PC-9 (cell line): ENCODE data around the gene GRIP1. TPM values are rescaled to one million over a fixed set of nuclear protein-coding genes. Genes with fewer than 3 reads are reported as not detected.

Experiments
- BruUV-seq: library from RNA; stranded (reverse); fragments of 400-500 nt; replicated peaks from 2 replicates; lab custom pipeline; 2021; lab: Mats Ljungman, UMichigan
- CTCF ChIA-PET: fragments of 300-600 bp; sonication (Branson Sonifier 250); formaldehyde crosslinking; loops from one replicate; lab custom pipeline; 2022; ENCODE audit warnings: antibody characterized with exemption; lab: Charles Lee
- POLR2A ChIA-PET: fragments of 300-600 bp; sonication (Branson Sonifier 250); formaldehyde crosslinking; loops from one replicate; lab custom pipeline; 2022; ENCODE audit warnings: antibody characterized with exemption; ENCODE audit not compliant: unreplicated experiment; lab: Charles Lee
- DNase-seq, 2 experiments: peaks; one replicate each; pipeline versions ENCODE4 v3.0.0 to v3.0.0-alpha.2; 2015 to 2022; ENCODE audit warnings: mixed read lengths in 1 of 2
- H2AFZ ChIP-seq: fragments of 200-600 bp; sonication (generic); 2 replicates; pipeline ENCODE4 v1.8.1; 2017; ENCODE audit warnings: antibody characterized with exemption
- H3F3A ChIP-seq: fragments of 200-600 bp; sonication (generic); 2 replicates; pipeline ENCODE4 v1.8.1; 2017; ENCODE audit warnings: antibody characterized with exemption, mild to moderate bottlenecking, low read depth; ENCODE audit not compliant: insufficient read depth
- H3K27ac ChIP-seq: fragments of 200-600 bp; sonication (generic); 2 replicates; pipeline ENCODE4 v1.6.1; 2016; ENCODE audit warnings: mixed run types
- H3K27me3 ChIP-seq: fragments of 200-600 bp; sonication (generic); 2 replicates; pipeline ENCODE4 v1.6.1; 2016; ENCODE audit warnings: low read depth, mixed run types; ENCODE audit not compliant: insufficient read depth
- H3K36me3 ChIP-seq: fragments of 200-600 bp; sonication (generic); 2 replicates; pipeline ENCODE4 v1.6.1; 2016; ENCODE audit warnings: low read depth, mixed run types
- H3K4me1 ChIP-seq: fragments of 200-600 bp; sonication (generic); replicated peaks from 2 replicates; pipeline ENCODE4 v1.6.1; 2016; ENCODE audit warnings: mixed run types; ENCODE audit not compliant: insufficient read depth
- H3K4me2 ChIP-seq: fragments of 200-600 bp; sonication (generic); 2 replicates; pipeline ENCODE4 v1.6.1; 2017; ENCODE audit warnings: mixed run types
- H3K4me3 ChIP-seq: fragments of 200-600 bp; sonication (generic); 2 replicates; pipeline ENCODE4 v1.6.1; 2016; ENCODE audit warnings: mixed run types
- H3K79me2 ChIP-seq: fragments of 200-600 bp; sonication (generic); 2 replicates; pipeline ENCODE4 v1.6.1; 2017; ENCODE audit warnings: low read depth, mixed run types
- H3K9me2 ChIP-seq: fragments of 200-600 bp; sonication (generic); 2 replicates; pipeline ENCODE4 v1.8.1; 2017; ENCODE audit warnings: mild to moderate bottlenecking; ENCODE audit not compliant: insufficient read depth
- H3K9me3 ChIP-seq: fragments of 200-600 bp; sonication (generic); 2 replicates; pipeline ENCODE4 v1.8.1; 2016; ENCODE audit warnings: low read depth; ENCODE audit not compliant: insufficient read depth
- H4K20me1 ChIP-seq: fragments of 200-600 bp; sonication (generic); 2 replicates; pipeline ENCODE4 v1.8.1; 2017; ENCODE audit not compliant: insufficient read depth
- CTCF ChIP-seq: fragments of 200-600 bp; sonication (generic); conservative IDR thresholded peaks from 2 replicates; pipeline ENCODE4 v1.6.1; 2017; ENCODE audit warnings: mixed run types, antibody characterized with exemption, mild to moderate bottlenecking, moderate library complexity
- EZH2 ChIP-seq: fragments of 200-600 bp; sonication (generic); IDR thresholded peaks from 2 replicates; pipeline ENCODE4 v1.8.0; 2017; ENCODE audit warnings: antibody characterized with exemption, low read depth
- intact Hi-C: fragments of 100-400 bp; cut with micrococcal nuclease; formaldehyde crosslinking; loops from one replicate; pipeline ENCODE4 v1.10.0; 2022; ENCODE audit not compliant: unreplicated experiment
- total RNA-seq: library from RNA; stranded (reverse); gene quantifications from 2 replicates; pipeline ENCODE4 v1.2.3, GENCODE V29; 2021

GRIP1 gene
- total RNA-seq, 1 experiment from 2014 or later = 16.0 TPM

- Histone ChIP-seq H3K4me3 (no peak overlapping the region), H3K27ac (no peak overlapping the region), H3K36me3 (no peaks in the 10 kb centered on the region), H3K9me3 (no peaks in the 10 kb centered on the region), H3K4me1 (no peaks in the 10 kb centered on the region), H3K9me2 (no peaks in the 10 kb centered on the region), H3F3A (no peaks in the 10 kb centered on the region), H3K4me2 (no peak overlapping the region), H4K20me1 (no peaks in the 10 kb centered on the region), H3K27me3 (no peaks in the 10 kb centered on the region), H2AFZ (no peak overlapping the region), H3K79me2 (no peaks in the 10 kb centered on the region)
- CTCF ChIA-PET = no interaction called here
- no peak for DNase-seq
- BruUV-seq = no TSS peak
- intact Hi-C loops = no loop called here
- TF ChIP-seq EZH2 (no peak), CTCF (no peak)
- POLR2A ChIA-PET = interaction anchor here (0.5 kb wide), 1 partner anchor 432 kb away, joined by 4 read pairs; no protein-coding TSS in a partner anchor
Observed at GRCh38 chr12:66552716-66553115, 126.2 kb downstream of the GRIP1 start.

GRCh38 chr12:66550626-66551025 lies 128.2 kb downstream of the GRIP1 start:
- Histone ChIP-seq H3K27ac (no peak overlapping the region), H3K4me1 (no peaks in the 10 kb centered on the region), H3K79me2 (no peaks in the 10 kb centered on the region), H3K4me3 (no peak overlapping the region), H3K9me2 (no peaks in the 10 kb centered on the region), H4K20me1 (no peaks in the 10 kb centered on the region), H3F3A (no peaks in the 10 kb centered on the region), H3K4me2 (no peak overlapping the region), H3K36me3 (no peaks in the 10 kb centered on the region), H2AFZ (no peak overlapping the region), H3K9me3 (no peaks in the 10 kb centered on the region), H3K27me3 (no peaks in the 10 kb centered on the region)
- no peak for DNase-seq
- ChIA-PET POLR2A (no interaction called here), CTCF (no interaction called here)
- intact Hi-C loops = no loop called here
- TF ChIP-seq EZH2 = no peak
- no TSS peak for BruUV-seq

- no peak for TF ChIP-seq EZH2
- no peak for TF ChIP-seq CTCF
- Histone ChIP-seq H3K4me2 (no peak overlapping the region), H3K9me3 (no peaks in the 10 kb centered on the region), H3K36me3 (no peaks in the 10 kb centered on the region), H4K20me1 (no peaks in the 10 kb centered on the region), H3K4me1 (no peaks in the 10 kb centered on the region), H3K4me3 (no peak overlapping the region), H3K27me3 (no peaks in the 10 kb centered on the region), H3F3A (no peaks in the 10 kb centered on the region), H3K27ac (no peak overlapping the region), H3K9me2 (no peaks in the 10 kb centered on the region), H2AFZ (no peak overlapping the region), H3K79me2 (no peaks in the 10 kb centered on the region)
- CTCF ChIA-PET = interaction anchor here (0.6 to 0.7 kb wide), 2 partner anchors 39 to 121 kb away, joined by 4 to 6 read pairs; no protein-coding TSS in a partner anchor
- POLR2A ChIA-PET = no interaction called here
- no peak for DNase-seq
- no TSS peak for BruUV-seq
- intact Hi-C loops = no loop called here
Observed at GRCh38 chr12:66549050-66549389, 129.9 kb downstream of the GRIP1 start.
